Tibial nerve (tissue), 4 donors: ENCODE data around the gene HOXC4.
"Not testable (repeated sequence)": the region's sequence is repeated elsewhere in the genome, so short reads cannot be mapped to it uniquely, and the experiment has no call there.

ENCODE experiments used
- EP300 ChIP-seq, 2 donors: sonication (generic); formaldehyde crosslinking; IDR thresholded peaks; one replicate each; pipeline ENCODE4 v1.6.1; 2017; ENCODE audit warnings: antibody characterized with exemption in 2 of 2, mild to moderate bottlenecking in 1 of 2
- POLR2A ChIP-seq, 2 donors: fragments of 450-650 bp; IDR thresholded peaks; one replicate each; pipeline ENCODE4 v1.6.1; 2017; ENCODE audit warnings: antibody characterized with exemption in 2 of 2, mild to moderate bottlenecking in 2 of 2, moderate library complexity in 2 of 2
- TF ChIP-seq, protein P1 (sequence below), 5 experiments: fragments of 200-600 bp in 3 of 5; fragments of 450-650 bp in 2 of 5; sonication (generic) in 3 of 5; IDR thresholded peaks; one replicate each; pipeline ENCODE4 v1.5.1; 2016 to 2019; ENCODE audit warnings: antibody characterized with exemption in 5 of 5, mild to moderate bottlenecking in 3 of 5, moderate library complexity in 2 of 5

DNA sequence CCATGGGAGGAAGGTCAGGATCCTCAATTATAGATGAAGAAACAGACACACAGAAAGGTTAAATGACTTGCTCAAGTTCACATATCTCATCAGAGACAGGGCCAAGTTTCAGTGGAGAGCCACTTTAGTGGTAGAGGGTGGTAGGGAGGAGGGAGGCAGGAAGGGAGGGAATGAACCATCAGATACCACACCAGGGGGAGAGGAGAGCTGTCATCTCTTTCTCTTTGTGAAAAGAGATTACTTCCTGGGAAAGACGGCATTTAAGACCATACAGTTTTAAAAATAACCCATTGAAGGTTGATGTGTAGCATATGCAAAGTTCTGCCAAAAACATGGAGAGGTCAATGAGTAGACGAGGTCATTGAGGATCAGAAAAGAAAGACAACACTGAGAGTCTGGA lies 39.3 kb downstream of the HOXC4 start:
- TF ChIP-seq, protein P1, sequence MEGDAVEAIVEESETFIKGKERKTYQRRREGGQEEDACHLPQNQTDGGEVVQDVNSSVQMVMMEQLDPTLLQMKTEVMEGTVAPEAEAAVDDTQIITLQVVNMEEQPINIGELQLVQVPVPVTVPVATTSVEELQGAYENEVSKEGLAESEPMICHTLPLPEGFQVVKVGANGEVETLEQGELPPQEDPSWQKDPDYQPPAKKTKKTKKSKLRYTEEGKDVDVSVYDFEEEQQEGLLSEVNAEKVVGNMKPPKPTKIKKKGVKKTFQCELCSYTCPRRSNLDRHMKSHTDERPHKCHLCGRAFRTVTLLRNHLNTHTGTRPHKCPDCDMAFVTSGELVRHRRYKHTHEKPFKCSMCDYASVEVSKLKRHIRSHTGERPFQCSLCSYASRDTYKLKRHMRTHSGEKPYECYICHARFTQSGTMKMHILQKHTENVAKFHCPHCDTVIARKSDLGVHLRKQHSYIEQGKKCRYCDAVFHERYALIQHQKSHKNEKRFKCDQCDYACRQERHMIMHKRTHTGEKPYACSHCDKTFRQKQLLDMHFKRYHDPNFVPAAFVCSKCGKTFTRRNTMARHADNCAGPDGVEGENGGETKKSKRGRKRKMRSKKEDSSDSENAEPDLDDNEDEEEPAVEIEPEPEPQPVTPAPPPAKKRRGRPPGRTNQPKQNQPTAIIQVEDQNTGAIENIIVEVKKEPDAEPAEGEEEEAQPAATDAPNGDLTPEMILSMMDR (IDR thresholded peaks at IDR 0.05) = not testable (repeated sequence)
- TF ChIP-seq POLR2A, EP300 (IDR thresholded peaks at IDR 0.05): not testable (repeated sequence)
